WTC11 (cell line): ENCODE results near the gene SLC44A5. TPM values are rescaled to one million over a fixed set of nuclear protein-coding genes. Genes with fewer than 3 reads are reported as not detected.

Experiments used
- ATAC-seq: fragments of 200-7000 bp; cut with Tn5 transposase; 2 replicates; pipeline ENCODE4 v1.10.0; 2021; ENCODE audit warnings: mild to moderate bottlenecking, moderate library complexity
- CTCF ChIA-PET: fragments of 300-600 bp; sonication (Branson Sonifier 250); formaldehyde crosslinking; loops from one replicate; lab custom pipeline; 2021; ENCODE audit warnings: antibody characterized with exemption; lab: Charles Lee
- POLR2A ChIA-PET: fragments of 350-600 bp; sonication (Branson Sonifier 250); formaldehyde crosslinking; loops from one replicate; lab custom pipeline; 2021; ENCODE audit warnings: antibody characterized with exemption; lab: Charles Lee
- DNase-seq: peaks from one replicate; pipeline ENCODE4 v3.0.0; 2021; ENCODE audit warnings: low spot score
- H3K27ac Mint-ChIP-seq: 2 replicates; pipeline ENCODE4 v1.8.0; 2021; ENCODE audit warnings: mixed read lengths
- H3K27me3 Mint-ChIP-seq: 2 replicates; pipeline ENCODE4 v1.8.0; 2021; ENCODE audit warnings: low read depth, mild to moderate bottlenecking, moderate library complexity, mixed read lengths
- H3K36me3 Mint-ChIP-seq: 2 replicates; pipeline ENCODE4 v1.8.0; 2021; ENCODE audit warnings: mixed read lengths
- H3K4me1 Mint-ChIP-seq: 2 replicates; pipeline ENCODE4 v1.8.0; 2022; ENCODE audit warnings: mixed read lengths
- H3K4me3 Mint-ChIP-seq: 2 replicates; pipeline ENCODE4 v1.8.0; 2021; ENCODE audit warnings: mild to moderate bottlenecking, moderate library complexity, mixed read lengths
- H3K9me3 Mint-ChIP-seq: 2 replicates; pipeline ENCODE4 v1.8.0; 2021; ENCODE audit warnings: mixed read lengths
- AR ChIP-seq: fragments of 250-450 bp; sonication (Bioruptor Pico); IDR thresholded peaks from 2 replicates; pipeline ENCODE4 v1.9.0; 2021; ENCODE audit warnings: mild to moderate bottlenecking
- ATF1 ChIP-seq: sonication (generic); formaldehyde crosslinking; IDR thresholded peaks from 2 replicates; pipeline ENCODE4 v1.8.1; 2023; ENCODE audit warnings: mild to moderate bottlenecking, moderate library complexity, missing genetic modification reagents
- FOXK1 ChIP-seq: sonication (generic); formaldehyde crosslinking; IDR thresholded peaks from 2 replicates; pipeline ENCODE4 v1.8.0; 2022; ENCODE audit warnings: mild to moderate bottlenecking, moderate library complexity, missing genetic modification reagents
- GTF2I ChIP-seq: fragments of 250-450 bp; sonication (Bioruptor Pico); conservative IDR thresholded peaks from 2 replicates; pipeline ENCODE4 v1.4.0; 2021; ENCODE audit warnings: mild to moderate bottlenecking
- HMGXB4 ChIP-seq: sonication (generic); formaldehyde crosslinking; IDR thresholded peaks from 2 replicates; pipeline ENCODE4 v1.8.1; 2023; ENCODE audit warnings: mild to moderate bottlenecking, moderate library complexity, missing genetic modification reagents
- JUN ChIP-seq: sonication (generic); formaldehyde crosslinking; IDR thresholded peaks from 2 replicates; pipeline ENCODE4 v1.8.0; 2023; ENCODE audit warnings: mild to moderate bottlenecking, missing genetic modification reagents
- KAT7 ChIP-seq: sonication (generic); formaldehyde crosslinking; IDR thresholded peaks from 2 replicates; pipeline ENCODE4 v1.8.1; 2023; ENCODE audit warnings: missing genetic modification reagents, mild to moderate bottlenecking, borderline replicate concordance
- MXD4 ChIP-seq: fragments of 250-450 bp; sonication (Bioruptor Pico); IDR thresholded peaks from 2 replicates; pipeline ENCODE4 v1.8.0; 2021; ENCODE audit warnings: mild to moderate bottlenecking, moderate library complexity, borderline replicate concordance
- MYBL2 ChIP-seq: sonication (generic); formaldehyde crosslinking; IDR thresholded peaks from 2 replicates; pipeline ENCODE4 v1.8.1; 2023; ENCODE audit warnings: mild to moderate bottlenecking, moderate library complexity, missing genetic modification reagents
- NR3C1 ChIP-seq: sonication (generic); formaldehyde crosslinking; conservative IDR thresholded peaks from 2 replicates; pipeline ENCODE4 v1.8.1; 2023; ENCODE audit warnings: low read depth, mild to moderate bottlenecking, missing genetic modification reagents
- OVOL2 ChIP-seq: fragments of 250-450 bp; sonication (Bioruptor Pico); IDR thresholded peaks from 2 replicates; pipeline ENCODE4 v1.9.0; 2021; ENCODE audit warnings: mild to moderate bottlenecking, borderline replicate concordance
- SMAD3 ChIP-seq: sonication (generic); formaldehyde crosslinking; IDR thresholded peaks from 2 replicates; pipeline ENCODE4 v1.8.0; 2022; ENCODE audit warnings: missing genetic modification reagents, mild to moderate bottlenecking, borderline replicate concordance
- SP1 ChIP-seq: sonication (generic); formaldehyde crosslinking; conservative IDR thresholded peaks from 2 replicates; pipeline ENCODE4 v1.8.1; 2022; ENCODE audit warnings: missing genetic modification reagents
- TP53 ChIP-seq: sonication (generic); formaldehyde crosslinking; IDR thresholded peaks from 2 replicates; pipeline ENCODE4 v1.8.1; 2023; ENCODE audit warnings: mild to moderate bottlenecking, missing genetic modification reagents
- ZBTB43 ChIP-seq: sonication (generic); formaldehyde crosslinking; IDR thresholded peaks from 2 replicates; pipeline ENCODE4 v1.8.1; 2023; ENCODE audit warnings: mild to moderate bottlenecking, missing genetic modification reagents
- ZNF281 ChIP-seq: sonication (generic); formaldehyde crosslinking; IDR thresholded peaks from 2 replicates; pipeline ENCODE4 v1.8.0; 2023; ENCODE audit warnings: mild to moderate bottlenecking, missing genetic modification reagents
- ZNF317 ChIP-seq: sonication (generic); formaldehyde crosslinking; IDR thresholded peaks from 2 replicates; pipeline ENCODE4 v1.8.1; 2023; ENCODE audit warnings: low read depth, mild to moderate bottlenecking, moderate library complexity, missing genetic modification reagents, borderline replicate concordance
- total RNA-seq: library from RNA; stranded (reverse); gene quantifications from 3 replicates; pipeline ENCODE4 v1.2.3, GENCODE V29; 2021
- TF ChIP-seq, protein P1 (sequence below): fragments of 250-450 bp; sonication (Bioruptor Pico); IDR thresholded peaks from 2 replicates; pipeline ENCODE4 v1.9.0; 2021; ENCODE audit warnings: mild to moderate bottlenecking
- TF ChIP-seq, protein P2 (sequence below): fragments of 250-450 bp; sonication (Bioruptor Pico); IDR thresholded peaks from 2 replicates; pipeline ENCODE4 v1.8.0; 2021; ENCODE audit warnings: mild to moderate bottlenecking
- TF ChIP-seq, protein P3 (sequence below): fragments of 200-600 bp; IDR thresholded peaks from 2 replicates; pipeline ENCODE4 v1.8.0; 2022; ENCODE audit warnings: antibody characterized with exemption

The SLC44A5 gene
- total RNA-seq, 1 experiment from 2014 or later, result 1.8 TPM

DNA sequence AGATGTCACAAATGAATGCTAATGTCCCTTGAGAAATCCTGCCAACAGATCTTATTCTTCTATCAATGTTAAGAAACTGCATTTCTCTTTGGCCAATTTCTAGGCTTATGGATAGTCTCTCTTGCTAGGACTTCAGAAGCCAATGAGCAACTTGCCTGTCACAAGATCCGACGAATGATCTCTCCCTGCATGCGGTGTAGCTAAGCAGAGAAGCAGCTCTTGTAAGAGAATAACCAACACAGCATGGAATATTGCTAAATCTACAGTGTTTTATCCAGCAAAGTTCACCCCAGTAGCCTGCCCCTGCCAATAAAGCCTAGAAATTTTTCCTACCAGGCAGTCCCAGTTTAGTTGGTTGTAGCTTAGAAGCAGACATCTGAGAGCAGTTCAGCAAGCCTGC is 2.1 kb upstream of the SLC44A5 start:
- ATAC-seq (no peak), DNase-seq (no peak)
- Mint-ChIP-seq H3K27me3 (peaks cover 54% of the 10 kb centered on the region), H3K9me3 (no peaks in the 10 kb centered on the region), H3K4me1 (peaks cover 18% of the 10 kb centered on the region), H3K36me3 (no peaks in the 10 kb centered on the region), H3K27ac (no peak overlapping the region), H3K4me3 (no peak overlapping the region)
- CTCF ChIA-PET, result no interaction called here
- TF ChIP-seq KAT7 (CRISPR knock-in tag), result no peak
- no peak for TF ChIP-seq MXD4 (CRISPR knock-in tag)
- TF ChIP-seq, protein P1, sequence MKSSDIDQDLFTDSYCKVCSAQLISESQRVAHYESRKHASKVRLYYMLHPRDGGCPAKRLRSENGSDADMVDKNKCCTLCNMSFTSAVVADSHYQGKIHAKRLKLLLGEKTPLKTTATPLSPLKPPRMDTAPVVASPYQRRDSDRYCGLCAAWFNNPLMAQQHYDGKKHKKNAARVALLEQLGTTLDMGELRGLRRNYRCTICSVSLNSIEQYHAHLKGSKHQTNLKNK (CRISPR knock-in tag), result no peak
- TF ChIP-seq, protein P2, sequence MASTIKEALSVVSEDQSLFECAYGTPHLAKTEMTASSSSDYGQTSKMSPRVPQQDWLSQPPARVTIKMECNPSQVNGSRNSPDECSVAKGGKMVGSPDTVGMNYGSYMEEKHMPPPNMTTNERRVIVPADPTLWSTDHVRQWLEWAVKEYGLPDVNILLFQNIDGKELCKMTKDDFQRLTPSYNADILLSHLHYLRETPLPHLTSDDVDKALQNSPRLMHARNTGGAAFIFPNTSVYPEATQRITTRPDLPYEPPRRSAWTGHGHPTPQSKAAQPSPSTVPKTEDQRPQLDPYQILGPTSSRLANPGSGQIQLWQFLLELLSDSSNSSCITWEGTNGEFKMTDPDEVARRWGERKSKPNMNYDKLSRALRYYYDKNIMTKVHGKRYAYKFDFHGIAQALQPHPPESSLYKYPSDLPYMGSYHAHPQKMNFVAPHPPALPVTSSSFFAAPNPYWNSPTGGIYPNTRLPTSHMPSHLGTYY (CRISPR knock-in tag), result no peak
- no peak for TF ChIP-seq ZBTB43 (CRISPR knock-in tag)
- no peak for TF ChIP-seq FOXK1
- no peak for TF ChIP-seq ZNF317 (CRISPR knock-in tag)
- no peak for TF ChIP-seq AR (CRISPR knock-in tag)
- TF ChIP-seq SP1 (CRISPR knock-in tag), result no peak
- TF ChIP-seq TP53, result no peak
- TF ChIP-seq HMGXB4, result no peak
- TF ChIP-seq MYBL2 (CRISPR knock-in tag), result no peak
- TF ChIP-seq ATF1, result no peak
- TF ChIP-seq SMAD3 (CRISPR knock-in tag), result no peak
- TF ChIP-seq, protein P3, sequence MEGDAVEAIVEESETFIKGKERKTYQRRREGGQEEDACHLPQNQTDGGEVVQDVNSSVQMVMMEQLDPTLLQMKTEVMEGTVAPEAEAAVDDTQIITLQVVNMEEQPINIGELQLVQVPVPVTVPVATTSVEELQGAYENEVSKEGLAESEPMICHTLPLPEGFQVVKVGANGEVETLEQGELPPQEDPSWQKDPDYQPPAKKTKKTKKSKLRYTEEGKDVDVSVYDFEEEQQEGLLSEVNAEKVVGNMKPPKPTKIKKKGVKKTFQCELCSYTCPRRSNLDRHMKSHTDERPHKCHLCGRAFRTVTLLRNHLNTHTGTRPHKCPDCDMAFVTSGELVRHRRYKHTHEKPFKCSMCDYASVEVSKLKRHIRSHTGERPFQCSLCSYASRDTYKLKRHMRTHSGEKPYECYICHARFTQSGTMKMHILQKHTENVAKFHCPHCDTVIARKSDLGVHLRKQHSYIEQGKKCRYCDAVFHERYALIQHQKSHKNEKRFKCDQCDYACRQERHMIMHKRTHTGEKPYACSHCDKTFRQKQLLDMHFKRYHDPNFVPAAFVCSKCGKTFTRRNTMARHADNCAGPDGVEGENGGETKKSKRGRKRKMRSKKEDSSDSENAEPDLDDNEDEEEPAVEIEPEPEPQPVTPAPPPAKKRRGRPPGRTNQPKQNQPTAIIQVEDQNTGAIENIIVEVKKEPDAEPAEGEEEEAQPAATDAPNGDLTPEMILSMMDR, result no peak
- no peak for TF ChIP-seq OVOL2 (CRISPR knock-in tag)
- no peak for TF ChIP-seq JUN (CRISPR knock-in tag)
- TF ChIP-seq ZNF281, result no peak
- no peak for TF ChIP-seq NR3C1 (CRISPR knock-in tag)
- TF ChIP-seq GTF2I (CRISPR knock-in tag), result no peak
- POLR2A ChIA-PET, result no interaction called here
